A549 (cell line): ENCODE results near the gene COPA.

Experiments used
- CTCF ChIP-seq: fragments of >200 bp; sonication (Bioruptor Twin); formaldehyde crosslinking; IDR thresholded peaks from 3 replicates; pipeline ENCODE4 v1.5.1; 2016
- EP300 ChIP-seq, 2 experiments: fragments of >200 bp; sonication (Bioruptor Twin); formaldehyde crosslinking; IDR thresholded peaks; 2 replicates in 1 of 2; 3 replicates in 1 of 2; pipeline ENCODE4 v1.6.1; 2016 to 2017
- HOXB13 ChIP-seq: fragments of 250-450 bp; sonication (Bioruptor Pico); IDR thresholded peaks from 2 replicates; pipeline ENCODE4 v1.5.0; 2020; ENCODE audit warnings: low read depth, mild to moderate bottlenecking, moderate library complexity
- PHF8 ChIP-seq: fragments of 200-600 bp; sonication (generic); IDR thresholded peaks from 2 replicates; pipeline ENCODE4 v1.6.1; 2016; ENCODE audit warnings: low read depth, mild to moderate bottlenecking, antibody characterized with exemption, moderate library complexity, borderline replicate concordance
- POLR2A ChIP-seq: IDR thresholded peaks from 2 replicates; pipeline ENCODE4 v1.6.1; 2012; ENCODE audit warnings: mild to moderate bottlenecking, low read length
- RAD21 ChIP-seq, 2 experiments: fragments of >200 bp in 1 of 2; sonication (Bioruptor Twin) in 1 of 2; formaldehyde crosslinking in 1 of 2; IDR thresholded peaks in 1 of 2; conservative IDR thresholded peaks in 1 of 2; 2 replicates in 1 of 2; 3 replicates in 1 of 2; pipeline ENCODE4 v1.6.1; 2012 to 2018; ENCODE audit warnings: inconsistent platforms in 1 of 2
- RFX5 ChIP-seq: fragments of 450-650 bp; IDR thresholded peaks from 2 replicates; pipeline ENCODE4 v1.7.1; 2014; ENCODE audit warnings: antibody characterized with exemption, mild to moderate bottlenecking, moderate library complexity

GRCh38 chr1:160344936-160345335 lies 1.9 kb upstream of the COPA start:
- TF ChIP-seq CTCF (no peak), EP300 (IDR thresholded peaks at IDR 0.05) (no peak), POLR2A (no peak), HOXB13 (CRISPR knock-in tag) (no peak), PHF8 (no peak), RAD21 (conservative IDR thresholded peaks at IDR 0.05 in 1 of 2, IDR thresholded peaks at IDR 0.05 in 1 of 2) (no peak), RFX5 (no peak)
